Measurements from ENCODE around the gene SERPINA3.

DNA sequence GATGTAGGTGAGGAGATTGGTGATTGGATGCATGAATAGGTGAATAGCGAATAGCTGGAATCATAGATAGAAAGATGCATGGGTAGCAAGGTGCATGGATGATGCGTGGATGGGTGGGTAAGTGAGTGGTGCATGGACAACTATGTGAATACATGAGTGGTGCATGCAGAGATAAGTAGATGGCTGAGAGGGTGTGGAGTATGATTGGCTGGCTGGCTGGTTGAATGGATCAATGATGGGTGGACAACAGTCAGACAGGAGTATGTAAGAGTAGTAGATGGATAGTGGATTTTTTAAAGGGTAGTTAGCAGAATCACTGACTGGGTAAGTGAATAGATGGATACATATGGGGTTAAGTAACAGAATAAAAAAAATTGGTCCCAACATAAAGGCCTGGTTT lies 33.9 kb downstream of the SERPINA3 start:
- no peak for TF ChIP-seq POLR2A (IDR thresholded peaks at IDR 0.05; ENCODE audit: low read length)
- no peak for TF ChIP-seq GATA1 (IDR thresholded peaks at IDR 0.05; ENCODE audit: low read depth, low read length)
